GM12878 (cell line): ENCODE results near the gene WDR18. TPM values are rescaled to one million over a fixed set of nuclear protein-coding genes. Genes with fewer than 3 reads are reported as not detected.

ENCODE experiments used
- ATAC-seq: fragments of 200-7000 bp; cut with Tn5 transposase; 3 replicates; pipeline ENCODE4 v1.9.1; 2020; ENCODE audit warnings: mild to moderate bottlenecking, moderate library complexity
- BruUV-seq: library from RNA; stranded (reverse); fragments of 400-500 nt; replicated peaks from 2 replicates; lab custom pipeline; 2021; lab: Mats Ljungman, UMichigan
- CTCF ChIA-PET: fragments of 300-600 bp; sonication (Branson Sonifier 250); formaldehyde crosslinking; extraction: SDS; loops from one replicate; lab custom pipeline; 2021; ENCODE audit warnings: inconsistent platforms; lab: Yijun Ruan, JAX
- POLR2A ChIA-PET: fragments of 350-600 bp; formaldehyde crosslinking; extraction: SDS; loops from one replicate; lab custom pipeline; 2021; ENCODE audit warnings: inconsistent platforms; lab: Charles Lee
- RAD21 ChIA-PET: fragments of 300-600 bp; sonication (Branson Sonifier 250); formaldehyde crosslinking; loops from one replicate; lab custom pipeline; 2023; ENCODE audit warnings: antibody characterized with exemption; ENCODE audit not compliant: unreplicated experiment; lab: Charles Lee
- SMC1A ChIA-PET: fragments of 300-600 bp; sonication (Branson Sonifier 250); formaldehyde crosslinking; loops from one replicate; lab custom pipeline; 2023; ENCODE audit not compliant: unreplicated experiment, uncharacterized antibody; lab: Charles Lee
- DNase-seq: peaks from one replicate; pipeline ENCODE4 v3.0.0-alpha.2; 2011; ENCODE audit warnings: low read depth, low spot score
- FAIRE-seq: peaks from 3 replicates; lab custom pipeline; 2011; peaks lifted over from hg19 to GRCh38; lab: Jason Lieb, UNC
- H2AFZ ChIP-seq: 2 replicates; pipeline ENCODE4 v1.6.0; 2011; ENCODE audit warnings: low read depth, low read length, control low read depth; ENCODE audit not compliant: control insufficient read depth
- H3K27ac ChIP-seq: 2 replicates; pipeline ENCODE4 v1.5.1; 2011; ENCODE audit warnings: control low read depth; ENCODE audit not compliant: control insufficient read depth, insufficient read depth
- H3K27me3 ChIP-seq, 2 experiments: replicated peaks in 1 of 2; 2 replicates each; pipeline versions ENCODE4 v1.6.0 to v1.6.1; 2011; ENCODE audit warnings: low read length in 1 of 2; ENCODE audit not compliant: control insufficient read depth in 2 of 2, insufficient read depth in 2 of 2
- H3K36me3 ChIP-seq, 2 experiments: 2 replicates each; pipeline ENCODE4 v1.5.1; 2011; ENCODE audit warnings: low read length in 1 of 2; ENCODE audit not compliant: control insufficient read depth in 2 of 2, insufficient read depth in 2 of 2
- H3K4me1 ChIP-seq: 2 replicates; pipeline ENCODE4 v1.6.1; 2011; ENCODE audit warnings: mild to moderate bottlenecking, low read length, moderate library complexity, mixed read lengths; ENCODE audit not compliant: control insufficient read depth, insufficient read depth
- H3K4me2 ChIP-seq: 2 replicates; pipeline ENCODE4 v1.6.0; 2011; ENCODE audit warnings: control low read depth; ENCODE audit not compliant: control insufficient read depth, insufficient read depth
- H3K4me3 ChIP-seq: fragments of 200-600 bp; sonication (generic); 2 replicates; pipeline ENCODE4 v1.5.1; 2016
- H3K79me2 ChIP-seq: 2 replicates; pipeline ENCODE4 v1.6.0; 2011; ENCODE audit warnings: low read length; ENCODE audit not compliant: control insufficient read depth, insufficient read depth
- H3K9ac ChIP-seq: 2 replicates; pipeline ENCODE4 v1.8.0; 2011; ENCODE audit warnings: low read length, control low read depth, mixed read lengths; ENCODE audit not compliant: control insufficient read depth, insufficient read depth
- H3K9me3 ChIP-seq: replicated peaks from 3 replicates; pipeline ENCODE4 v1.5.1; 2011; ENCODE audit warnings: mild to moderate bottlenecking, low read length; ENCODE audit not compliant: control insufficient read depth, insufficient read depth
- H4K20me1 ChIP-seq: 2 replicates; pipeline ENCODE4 v1.6.0; 2011; ENCODE audit not compliant: control insufficient read depth, insufficient read depth
- CEBPB ChIP-seq, 2 experiments: fragments of 150-350 bp in 1 of 2; IDR thresholded peaks; 2 replicates each; pipeline ENCODE4 v1.6.1; 2012 to 2014; ENCODE audit warnings: low read depth in 2 of 2, low read length in 2 of 2, borderline replicate concordance in 1 of 2, inconsistent platforms in 1 of 2
- CHD2 ChIP-seq: IDR thresholded peaks from 2 replicates; pipeline ENCODE4 v1.6.1; 2011; ENCODE audit warnings: low read depth, low read length, improper control_type of control experiment, borderline replicate concordance
- DPF2 ChIP-seq: fragments of 450-650 bp; IDR thresholded peaks from 2 replicates; pipeline ENCODE4 v1.6.1; 2017; ENCODE audit warnings: mild to moderate bottlenecking
- MTA2 ChIP-seq: fragments of 450-650 bp; IDR thresholded peaks from 2 replicates; pipeline ENCODE4 v1.6.1; 2016; ENCODE audit warnings: low read depth, mild to moderate bottlenecking, moderate library complexity
- TCF7 ChIP-seq: IDR thresholded peaks from 2 replicates; pipeline ENCODE4 v1.6.1; 2014; ENCODE audit warnings: antibody characterized with exemption, borderline replicate concordance
- WGBS: methylation state at CpG from one replicate; pipeline ENCODE4 v1.1.6; 2016; ENCODE audit warnings: low lambda C conversion rate; ENCODE audit not compliant: insufficient replicate concordance, insufficient coverage; ENCODE audit errors: missing lambda C conversion rate; 5-methylcytosine and 5-hydroxymethylcytosine counted together
- in situ Hi-C: fragments of 300-500 bp; cut with MboI; formaldehyde crosslinking; loops from 9 replicates; pipeline ENCODE4 v1.14.3; 2018; ENCODE audit warnings: mixed read lengths
- intact Hi-C: fragments of 100-400 bp; cut with micrococcal nuclease; formaldehyde crosslinking; loops from one replicate; pipeline ENCODE4 v1.14.2; 2022; ENCODE audit not compliant: unreplicated experiment
- polyA plus RNA-seq, 11 experiments: library from polyadenylated mRNA; depleted of rRNA in 4 of 11; unstranded in 6 of 11; stranded (reverse) in 5 of 11; fragments of >200 nt; fragmentation: Nextera tagmentation in 4 of 11; fragmentation: Illumina TruSeq in 1 of 11; extraction: Ambion mirVana in 4 of 11; extraction: Trizol in 1 of 11; gene quantifications; 1 replicate in 1 of 11; 2 replicates in 10 of 11; pipeline versions ENCODE4 v1.2.1 to v1.2.3, GENCODE V29; 2011 to 2016; ENCODE audit warnings: inconsistent platforms in 2 of 11, missing spikeins in 2 of 11, low read depth in 1 of 11
- total RNA-seq, 4 experiments: library from RNA; depleted of rRNA in 3 of 4; stranded (reverse); fragments of >200 nt in 3 of 4; fragmentation: Illumina TruSeq in 1 of 4; extraction: Trizol in 1 of 4; gene quantifications; 2 replicates each; pipeline versions ENCODE4 v1.2.1 to v1.2.3, GENCODE V29; 2013 to 2021
- TF ChIP-seq, protein P1 (sequence below): IDR thresholded peaks from 2 replicates; pipeline ENCODE4 v1.6.1; 2012; ENCODE audit warnings: low read depth, low read length, improper control_type of control experiment
- TF ChIP-seq, protein P2 (sequence below): fragments of 450-650 bp; IDR thresholded peaks from 2 replicates; pipeline ENCODE4 v1.6.1; 2016; ENCODE audit warnings: mild to moderate bottlenecking

WDR18 gene
- total and polyA plus RNA-seq, 10 of the 15 experiments (the other 5 are each of a cell fraction or from before 2014, with no cell fraction given) = 3.0 to 206 (median 62.3) TPM

DNA sequence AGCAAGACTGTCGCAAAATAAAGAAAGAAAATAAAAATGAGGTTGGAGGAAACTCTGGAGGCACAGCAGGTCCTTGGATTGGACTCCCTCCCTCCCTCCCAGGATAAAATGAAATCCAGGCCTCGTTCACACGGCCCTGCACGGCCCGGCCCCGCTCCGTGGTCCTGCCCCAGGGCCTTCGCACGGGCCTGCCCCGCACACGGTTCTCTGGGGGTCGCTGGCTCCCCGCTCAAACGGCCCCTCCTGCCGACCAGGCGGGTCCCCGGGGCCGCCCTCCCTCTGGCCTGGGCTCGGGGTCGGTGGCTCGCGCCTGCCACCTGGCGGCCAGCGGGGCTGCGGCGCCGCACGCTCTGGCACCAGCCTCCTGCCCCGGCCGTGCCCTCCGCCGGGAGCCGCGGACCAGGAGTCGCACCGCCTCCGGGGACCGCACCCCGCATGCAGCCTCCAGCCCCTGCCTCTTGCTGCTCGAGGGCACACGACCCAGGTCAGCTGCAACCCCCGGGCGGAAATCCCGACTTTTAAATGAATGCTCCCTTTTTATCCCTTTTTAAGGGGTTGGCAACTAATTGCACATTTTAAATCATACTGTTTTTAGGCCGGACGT is 1.5 kb upstream of the WDR18 start (continued):
- TF ChIP-seq, protein P1, sequence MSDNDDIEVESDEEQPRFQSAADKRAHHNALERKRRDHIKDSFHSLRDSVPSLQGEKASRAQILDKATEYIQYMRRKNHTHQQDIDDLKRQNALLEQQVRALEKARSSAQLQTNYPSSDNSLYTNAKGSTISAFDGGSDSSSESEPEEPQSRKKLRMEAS = no peak; the same call in 1 of the 2 replicates
- TF ChIP-seq TCF7 (no peak), DPF2 (peak; percentile 67), MTA2 (no peak), CEBPB (IDR thresholded peaks at IDR 0.05; ENCODE audit: borderline replicate concordance in 1 of 2, low read depth in 2 of 2, low read length in 2 of 2) (no peak)
- TF ChIP-seq, protein P2, sequence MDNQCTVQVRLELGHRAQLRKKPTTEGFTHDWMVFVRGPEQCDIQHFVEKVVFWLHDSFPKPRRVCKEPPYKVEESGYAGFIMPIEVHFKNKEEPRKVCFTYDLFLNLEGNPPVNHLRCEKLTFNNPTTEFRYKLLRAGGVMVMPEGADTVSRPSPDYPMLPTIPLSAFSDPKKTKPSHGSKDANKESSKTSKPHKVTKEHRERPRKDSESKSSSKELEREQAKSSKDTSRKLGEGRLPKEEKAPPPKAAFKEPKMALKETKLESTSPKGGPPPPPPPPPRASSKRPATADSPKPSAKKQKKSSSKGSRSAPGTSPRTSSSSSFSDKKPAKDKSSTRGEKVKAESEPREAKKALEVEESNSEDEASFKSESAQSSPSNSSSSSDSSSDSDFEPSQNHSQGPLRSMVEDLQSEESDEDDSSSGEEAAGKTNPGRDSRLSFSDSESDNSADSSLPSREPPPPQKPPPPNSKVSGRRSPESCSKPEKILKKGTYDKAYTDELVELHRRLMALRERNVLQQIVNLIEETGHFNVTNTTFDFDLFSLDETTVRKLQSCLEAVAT = no peak
- TF ChIP-seq, all 136 proteins: peak for 31

DNA sequence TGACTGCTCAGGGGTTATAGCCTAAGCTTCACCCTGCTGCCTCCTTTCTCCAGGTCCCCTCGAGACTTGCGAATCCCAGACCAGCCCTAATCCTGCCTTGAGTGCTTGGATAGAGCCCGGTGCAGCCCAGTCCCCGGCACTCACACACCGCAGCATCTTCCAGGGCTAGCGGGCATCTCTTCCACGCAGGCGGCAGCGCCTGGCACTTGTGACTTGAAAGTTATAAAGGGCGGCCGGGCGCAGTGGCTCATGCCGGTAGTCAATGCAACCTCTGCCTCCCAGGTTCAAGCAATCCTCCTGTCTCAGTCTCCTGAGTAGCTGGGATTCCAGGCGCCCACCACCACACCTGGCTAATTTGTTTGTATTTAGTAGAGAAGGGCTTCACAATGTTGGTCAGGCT is 1.9 kb downstream of the WDR18 start:
- H3K4me1 ChIP-seq = peaks cover 11% of the 10 kb centered on the region
- ATAC-seq (no peak), FAIRE-seq (no peak)
- POLR2A ChIA-PET = no interaction called here
- H4K20me1 ChIP-seq = no peaks in the 10 kb centered on the region
- WGBS = 88% methylated on average over 14 of the region's 14 CpGs
- CTCF ChIA-PET = interaction anchor here (2.8 kb wide), 1 partner anchor 123 kb away, joined by 30 read pairs; no protein-coding TSS in a partner anchor
- intact Hi-C loops = no loop called here
- no peak overlapping the region for H3K27ac ChIP-seq
- H3K27me3 ChIP-seq = no peaks in the 10 kb centered on the region
- H3K4me2 ChIP-seq = no peak overlapping the region
- no peak overlapping the region for H3K9ac ChIP-seq
- no peak for TF ChIP-seq CHD2
- TF ChIP-seq, all 136 proteins: peak for 0
- no peaks in the 10 kb centered on the region for H3K9me3 ChIP-seq
- peaks cover 11% of the 10 kb centered on the region for H3K79me2 ChIP-seq
- SMC1A ChIA-PET = no interaction called here
- no TSS peak for BruUV-seq
- no peak overlapping the region for H3K4me3 ChIP-seq
- H3K36me3 ChIP-seq = peaks cover 4 to 15% of the 10 kb centered on the region in 2 experiments; a peak in 3 of 4 replicates
- no peak for DNase-seq
- H2AFZ ChIP-seq = no peak overlapping the region
- in situ Hi-C loops = loop anchor here (5.0 kb wide), 2 partner anchors 129 to 214 kb away; partner anchors contain the start of gene CFD
- RAD21 ChIA-PET = no interaction called here
